Upper lobe of right lung (tissue), 1 donor: ENCODE results near the gene RCSD1. TPM values are rescaled to one million over a fixed set of nuclear protein-coding genes. Genes with fewer than 3 reads are reported as not detected.
A peak's percentile ranks its signal among the peaks of the same experiment; 100 is the strongest.

Source experiments
- ATAC-seq: fragments of 200-7000 bp; cut with Tn5 transposase; one replicate; pipeline ENCODE4 v1.9.1; 2020; ENCODE audit warnings: mild to moderate bottlenecking, moderate library complexity
- DNase-seq: peaks from one replicate; pipeline ENCODE4 v3.0.0-alpha.2; 2020
- H3K27ac ChIP-seq: fragments of 200-600 bp; one replicate; pipeline ENCODE4 v1.8.0; 2022
- H3K27me3 ChIP-seq: fragments of 200-600 bp; one replicate; pipeline ENCODE4 v1.8.0; 2022; ENCODE audit warnings: mild to moderate bottlenecking
- H3K36me3 ChIP-seq: fragments of 200-600 bp; one replicate; pipeline ENCODE4 v1.8.0; 2022
- H3K4me1 ChIP-seq: fragments of 200-600 bp; one replicate; pipeline ENCODE4 v1.8.0; 2022
- H3K4me3 ChIP-seq: fragments of 200-600 bp; one replicate; pipeline ENCODE4 v1.8.0; 2022; ENCODE audit warnings: mild to moderate bottlenecking
- H3K9me3 ChIP-seq: fragments of 200-600 bp; one replicate; pipeline ENCODE4 v1.8.0; 2022
- intact Hi-C: fragments of 100-400 bp; cut with DNase I; formaldehyde crosslinking; loops from one replicate; pipeline ENCODE4 v1.11.0; 2022
- total RNA-seq: library from RNA; stranded (reverse); fragmentation: NEBNext Ultra II Directional; extraction: Animal tissue kit (Norgen Biotek cat#: 25700); gene quantifications from one replicate; pipeline ENCODE4 v1.2.1, GENCODE V29; 2021
- TF ChIP-seq, protein P1 (sequence below): fragments of 200-600 bp; IDR thresholded peaks from one replicate; pipeline ENCODE4 v1.8.0; 2022; ENCODE audit warnings: antibody characterized with exemption
- donor health status: DM: no; HTN: yes; CAD: no; lungs with severe emphysema.

Gene RCSD1
- total RNA-seq, 1 donor from 2014 or later, result 14.8 TPM

GRCh38 chr1:167627865-167628641 lies 2.0 kb upstream of the RCSD1 start:
- Histone ChIP-seq H3K9me3 (no peaks in the 10 kb centered on the region), H3K4me3 (no peak overlapping the region), H3K4me1 (peaks cover 41% of the 10 kb centered on the region), H3K27ac (peak overlapping the region; percentile 68), H3K27me3 (no peaks in the 10 kb centered on the region), H3K36me3 (no peaks in the 10 kb centered on the region)
- DNase-seq, result no peak
- TF ChIP-seq, protein P1, sequence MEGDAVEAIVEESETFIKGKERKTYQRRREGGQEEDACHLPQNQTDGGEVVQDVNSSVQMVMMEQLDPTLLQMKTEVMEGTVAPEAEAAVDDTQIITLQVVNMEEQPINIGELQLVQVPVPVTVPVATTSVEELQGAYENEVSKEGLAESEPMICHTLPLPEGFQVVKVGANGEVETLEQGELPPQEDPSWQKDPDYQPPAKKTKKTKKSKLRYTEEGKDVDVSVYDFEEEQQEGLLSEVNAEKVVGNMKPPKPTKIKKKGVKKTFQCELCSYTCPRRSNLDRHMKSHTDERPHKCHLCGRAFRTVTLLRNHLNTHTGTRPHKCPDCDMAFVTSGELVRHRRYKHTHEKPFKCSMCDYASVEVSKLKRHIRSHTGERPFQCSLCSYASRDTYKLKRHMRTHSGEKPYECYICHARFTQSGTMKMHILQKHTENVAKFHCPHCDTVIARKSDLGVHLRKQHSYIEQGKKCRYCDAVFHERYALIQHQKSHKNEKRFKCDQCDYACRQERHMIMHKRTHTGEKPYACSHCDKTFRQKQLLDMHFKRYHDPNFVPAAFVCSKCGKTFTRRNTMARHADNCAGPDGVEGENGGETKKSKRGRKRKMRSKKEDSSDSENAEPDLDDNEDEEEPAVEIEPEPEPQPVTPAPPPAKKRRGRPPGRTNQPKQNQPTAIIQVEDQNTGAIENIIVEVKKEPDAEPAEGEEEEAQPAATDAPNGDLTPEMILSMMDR, result no peak
- intact Hi-C loops, result no loop called here
- ATAC-seq, result peak; percentile 53

- intact Hi-C loops, result no loop called here
- Histone ChIP-seq H3K9me3 (no peaks in the 10 kb centered on the region), H3K27ac (peak overlapping the region; percentile 68), H3K27me3 (no peaks in the 10 kb centered on the region), H3K36me3 (no peaks in the 10 kb centered on the region), H3K4me1 (peaks cover 43% of the 10 kb centered on the region), H3K4me3 (peak overlapping the region; percentile 67)
- TF ChIP-seq, protein P1, result no peak
- ATAC-seq (no peak), DNase-seq (no peak)
Measured at GRCh38 chr1:167628741-167629515, 1.1 kb upstream of the RCSD1 start.

DNA sequence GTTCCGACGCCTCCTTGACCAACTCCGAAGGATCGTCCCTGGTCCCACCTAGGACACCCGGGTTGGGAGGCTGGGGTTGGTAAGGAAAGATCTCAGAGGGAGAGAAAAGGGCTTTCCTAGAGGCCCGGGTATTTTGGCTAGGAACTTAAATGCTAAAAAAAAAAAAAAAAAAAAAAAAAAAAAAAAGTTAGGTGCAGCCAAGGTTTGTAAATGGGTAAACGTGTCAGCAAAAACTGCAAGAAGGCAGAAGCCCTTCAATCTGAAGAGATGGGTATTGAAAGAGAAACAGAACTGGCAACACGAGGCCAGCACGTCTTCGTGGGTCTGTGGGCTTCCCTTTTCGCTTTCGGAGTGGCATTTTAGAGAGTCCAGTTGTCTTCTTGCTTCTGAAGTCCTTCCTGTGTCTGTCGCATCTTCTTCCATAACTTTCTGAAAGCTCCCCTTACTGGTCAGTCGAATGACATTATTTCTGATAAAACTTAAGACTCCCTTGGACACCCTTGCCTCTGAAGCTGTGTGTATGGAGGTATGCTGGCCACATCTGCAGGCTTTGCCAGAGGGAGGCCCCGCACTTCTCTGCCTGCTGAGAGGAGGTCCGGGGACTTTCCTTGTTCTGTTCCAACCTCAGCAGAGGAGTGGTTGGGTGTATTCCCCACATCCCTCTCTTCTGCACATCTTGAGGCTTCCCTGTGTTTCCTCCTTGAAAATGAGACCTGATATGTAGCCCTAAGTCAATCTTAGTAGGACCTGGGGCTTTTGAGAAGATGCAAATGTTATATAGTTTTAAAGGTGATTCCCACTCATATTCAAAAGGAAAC lies 745 bp downstream of the RCSD1 start:
- ATAC-seq (peak; percentile 7), DNase-seq (no peak)
- intact Hi-C loops, result no loop called here
- Histone ChIP-seq H3K4me3 (peak overlapping the region; percentile 67), H3K27me3 (no peaks in the 10 kb centered on the region), H3K9me3 (no peaks in the 10 kb centered on the region), H3K4me1 (peaks cover 43% of the 10 kb centered on the region), H3K27ac (peak overlapping the region; percentile 82), H3K36me3 (no peaks in the 10 kb centered on the region)
- TF ChIP-seq, protein P1, result no peak

GRCh38 chr1:167631386-167631935 lies 1.4 kb downstream of the RCSD1 start:
- no peak for ATAC-seq
- intact Hi-C loops, result no loop called here
- TF ChIP-seq, protein P1, result no peak
- Histone ChIP-seq H3K4me3 (peak overlapping the region; percentile 67), H3K36me3 (no peaks in the 10 kb centered on the region), H3K4me1 (peaks cover 45% of the 10 kb centered on the region), H3K27me3 (no peaks in the 10 kb centered on the region), H3K27ac (peak overlapping the region; percentile 82), H3K9me3 (no peaks in the 10 kb centered on the region)
- DNase-seq, result no peak

- Histone ChIP-seq H3K27ac (peak overlapping the region; percentile 82), H3K36me3 (no peaks in the 10 kb centered on the region), H3K4me3 (peak overlapping the region; percentile 67), H3K4me1 (peaks cover 51% of the 10 kb centered on the region), H3K9me3 (no peaks in the 10 kb centered on the region), H3K27me3 (no peaks in the 10 kb centered on the region)
- TF ChIP-seq, protein P1, result no peak
- peak; percentile 63 for ATAC-seq
- DNase-seq, result no peak
- intact Hi-C loops, result no loop called here
Measured at GRCh38 chr1:167631936-167632614, 2.0 kb downstream of the RCSD1 start.
